GM19468 (cell line): Measurements from ENCODE around the gene KRT2.
"Not testable (repeated sequence)": the region's sequence is repeated elsewhere in the genome, so short reads cannot be mapped to it uniquely, and the experiment has no call there.

Experiments
- ATAC-seq: cut with Tn5 transposase; IDR thresholded peaks from one replicate; pipeline ENCODE4 v1.9.1; 2021; ENCODE audit warnings: mild to moderate bottlenecking, moderate library complexity, moderate number of reproducible peaks; ENCODE audit not compliant: unreplicated experiment; ENCODE audit errors: extremely low read depth

KRT2 gene

GRCh38 chr12:52686063-52686462 lies 34.1 kb upstream of the KRT2 start:
- ATAC-seq, result no peak

GRCh38 chr12:52685406-52685890 lies 33.4 kb upstream of the KRT2 start:
- ATAC-seq, result no peak

- ATAC-seq, result no peak
Observed at GRCh38 chr12:52684431-52684830, 32.4 kb upstream of the KRT2 start.

- no peak for ATAC-seq
Observed at GRCh38 chr12:52683575-52684300, 31.7 kb upstream of the KRT2 start.

GRCh38 chr12:52682938-52683574 lies 31.0 kb upstream of the KRT2 start:
- ATAC-seq, result no peak

GRCh38 chr12:52682381-52682660 lies 30.3 kb upstream of the KRT2 start:
- no peak for ATAC-seq

- ATAC-seq, result no peak
Observed at GRCh38 chr12:52681526-52682380, 29.7 kb upstream of the KRT2 start.

- ATAC-seq, result no peak
Observed at GRCh38 chr12:52680363-52680762, 28.4 kb upstream of the KRT2 start, which contains the start of gene KRT1. TSS of gene KRT1 (minus strand) at chr12:52680407. CDS start at chr12:52680348, 59 bp downstream.

- no peak for ATAC-seq
Observed at GRCh38 chr12:52679875-52680274, 27.9 kb upstream of the KRT2 start.

- ATAC-seq, result no peak
Observed at GRCh38 chr12:52677671-52678070, 25.7 kb upstream of the KRT2 start.

- ATAC-seq, result no peak
Observed at GRCh38 chr12:52677126-52677525, 25.1 kb upstream of the KRT2 start.

- no peak for ATAC-seq
Observed at GRCh38 chr12:52676163-52676562, 24.2 kb upstream of the KRT2 start.

GRCh38 chr12:52675301-52675701 lies 23.3 kb upstream of the KRT2 start:
- ATAC-seq, result no peak

GRCh38 chr12:52674433-52674775 lies 22.4 kb upstream of the KRT2 start:
- no peak for ATAC-seq

GRCh38 chr12:52673713-52674432 lies 21.9 kb upstream of the KRT2 start:
- no peak for ATAC-seq

- no peak for ATAC-seq
Observed at GRCh38 chr12:52673217-52673616, 21.2 kb upstream of the KRT2 start.

GRCh38 chr12:52672321-52672933 lies 20.4 kb upstream of the KRT2 start:
- ATAC-seq, result no peak

GRCh38 chr12:52670961-52671360 lies 18.9 kb upstream of the KRT2 start:
- no peak for ATAC-seq

GRCh38 chr12:52670506-52670905 lies 18.5 kb upstream of the KRT2 start:
- no peak for ATAC-seq

GRCh38 chr12:52669941-52670340 lies 17.9 kb upstream of the KRT2 start:
- not testable (repeated sequence) for ATAC-seq
